GM19324 (cell line): ENCODE data around the gene IGFBP6.

Source experiments
- ATAC-seq: cut with Tn5 transposase; IDR thresholded peaks from one replicate; pipeline ENCODE4 v1.9.1; 2021; ENCODE audit warnings: mild to moderate bottlenecking, moderate library complexity; ENCODE audit not compliant: unreplicated experiment, low FRiP score

IGFBP6 gene

GRCh38 chr12:53113951-53114350, 16.5 kb downstream of the IGFBP6 start:
- ATAC-seq = no peak

- ATAC-seq = no peak
Observed at GRCh38 chr12:53115112-53115890, 17.8 kb downstream of the IGFBP6 start.

- no peak for ATAC-seq
Observed at GRCh38 chr12:53115891-53116648, 18.6 kb downstream of the IGFBP6 start.

- ATAC-seq = no peak
Observed at GRCh38 chr12:53118751-53119300, 21.4 kb downstream of the IGFBP6 start.

GRCh38 chr12:53120685-53121525, 23.4 kb downstream of the IGFBP6 start:
- no peak for ATAC-seq

- ATAC-seq = no peak
Observed at GRCh38 chr12:53122961-53123468, 25.5 kb downstream of the IGFBP6 start.

GRCh38 chr12:53123578-53124351, 26.3 kb downstream of the IGFBP6 start:
- ATAC-seq = no peak

- ATAC-seq = no peak
Observed at GRCh38 chr12:53124352-53124723, 26.9 kb downstream of the IGFBP6 start.

- no peak for ATAC-seq
Observed at GRCh38 chr12:53127169-53127568, 29.7 kb downstream of the IGFBP6 start.

- ATAC-seq = no peak
Observed at GRCh38 chr12:53128780-53129569, 31.5 kb downstream of the IGFBP6 start.

GRCh38 chr12:53131844-53132243, 34.4 kb downstream of the IGFBP6 start:
- ATAC-seq = no peak

GRCh38 chr12:53133722-53134121, 36.3 kb downstream of the IGFBP6 start:
- no peak for ATAC-seq

- ATAC-seq = no peak
Observed at GRCh38 chr12:53143355-53143754, 45.9 kb downstream of the IGFBP6 start.

- no peak for ATAC-seq
Observed at GRCh38 chr12:53145383-53146260, 48.2 kb downstream of the IGFBP6 start.

GRCh38 chr12:53147181-53147580, 49.7 kb downstream of the IGFBP6 start:
- ATAC-seq = no peak

- ATAC-seq = no peak
Observed at GRCh38 chr12:53147653-53148052, 50.2 kb downstream of the IGFBP6 start.

GRCh38 chr12:53151039-53151438, 53.6 kb downstream of the IGFBP6 start:
- ATAC-seq = no peak
